Left forelimb (tissue), 1 donor: ENCODE measurements around the gene SORBS1.

Source experiments
- DNase-seq: peaks from one replicate; pipeline ENCODE4 v3.0.0-alpha.2; 2018; ENCODE audit warnings: low spot score

Gene SORBS1

DNA sequence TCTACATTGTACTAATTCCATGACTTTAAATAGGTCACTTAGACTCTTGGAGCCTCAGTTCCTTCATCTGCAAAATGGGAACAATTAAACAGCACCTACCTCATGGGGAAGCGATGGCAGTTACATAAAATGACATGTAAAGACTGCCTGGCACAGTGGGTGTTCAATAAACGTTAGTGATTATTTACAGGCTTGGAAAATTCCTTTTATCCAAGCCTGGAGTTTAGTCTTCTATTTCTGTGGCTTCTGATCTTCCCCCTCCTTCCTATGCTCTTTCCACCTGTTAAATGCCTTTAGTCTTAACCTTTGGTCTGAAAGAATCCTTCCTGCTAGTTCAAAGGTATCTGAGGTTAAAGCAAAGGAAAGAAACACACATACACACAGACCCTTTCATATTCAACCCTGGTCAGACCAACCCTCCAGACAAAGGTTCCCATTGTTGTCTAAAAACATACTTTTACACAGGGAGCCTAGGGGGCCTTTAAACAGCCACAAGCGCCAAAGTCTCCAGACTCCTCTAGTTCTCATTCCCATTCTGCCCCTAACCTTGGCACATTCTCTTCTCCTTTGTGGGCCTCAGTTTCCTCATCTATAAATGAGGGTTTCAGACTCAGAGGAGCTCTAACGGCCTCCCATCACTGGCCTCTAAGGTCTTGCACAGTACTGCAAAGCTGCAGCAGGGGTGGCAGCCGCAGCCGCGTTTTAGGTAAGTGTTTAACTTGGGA is 21.4 kb downstream of the SORBS1 start:
- no peak for DNase-seq

DNA sequence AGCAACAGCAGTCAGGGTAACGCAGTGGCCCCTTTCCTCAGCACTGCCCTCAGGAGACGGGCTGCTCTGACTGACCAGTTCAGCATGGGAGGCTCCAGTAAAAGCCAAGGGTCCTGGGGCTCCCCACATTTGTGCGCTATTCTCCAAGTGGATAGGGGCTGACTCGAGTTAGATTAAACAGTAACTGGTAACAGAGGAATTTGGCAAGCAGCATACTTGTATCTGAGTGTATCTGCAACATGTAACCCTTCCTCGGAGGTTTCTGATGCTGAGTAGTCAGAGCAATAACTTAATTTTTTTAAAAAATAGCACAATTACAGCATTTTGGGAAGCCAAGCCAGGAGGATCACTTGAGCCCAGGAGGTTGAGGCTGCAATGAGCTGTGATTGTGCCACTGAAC is 22.8 kb downstream of the SORBS1 start:
- DNase-seq: no peak

DNA sequence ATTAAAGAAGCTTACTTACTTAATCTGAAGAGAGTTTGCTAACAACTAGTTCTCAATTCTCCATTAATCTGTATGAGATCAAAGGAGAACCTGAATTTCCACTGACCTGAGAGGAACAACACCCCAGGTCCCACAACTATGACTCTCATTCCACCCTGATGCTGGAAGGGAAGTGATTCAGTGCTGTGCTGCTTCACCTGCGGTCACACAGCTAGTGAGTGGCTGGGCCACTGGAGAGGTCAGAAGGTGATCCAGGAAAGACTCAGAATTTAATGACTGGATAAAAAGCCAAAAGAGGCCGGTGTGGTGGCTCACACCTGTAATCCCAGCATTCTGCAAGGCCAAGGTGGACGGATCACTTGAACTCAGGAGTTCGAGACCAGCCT is 23.6 kb downstream of the SORBS1 start:
- no peak for DNase-seq

GRCh38 chr10:95536894-95537541 is 24.2 kb downstream of the SORBS1 start:
- no peak for DNase-seq

- DNase-seq: no peak
These were observed 25.2 kb downstream of the SORBS1 start for GRCh38 chr10:95536017-95536416.

- DNase-seq: no peak
These were observed 25.6 kb downstream of the SORBS1 start for GRCh38 chr10:95535526-95535925.

DNA sequence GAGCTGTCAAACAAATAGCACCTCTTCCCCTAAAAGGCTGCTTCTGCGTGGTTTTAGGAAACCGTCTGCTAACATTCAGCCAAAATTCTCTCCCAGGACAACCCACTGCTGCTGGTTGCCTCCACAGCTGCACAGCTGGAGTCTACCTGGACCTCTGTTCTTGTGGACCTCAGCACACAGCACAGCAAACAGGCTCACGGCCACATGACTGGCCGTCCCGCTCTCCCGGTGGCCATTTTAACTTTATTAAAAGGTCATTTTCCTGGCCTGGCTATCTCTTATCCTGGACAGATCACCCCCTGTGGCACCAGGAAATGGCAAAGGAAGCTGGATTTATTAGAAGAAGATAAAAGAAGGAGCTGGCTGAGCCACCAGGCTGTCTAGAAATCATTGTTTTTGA is 27.6 kb downstream of the SORBS1 start:
- no peak for DNase-seq

GRCh38 chr10:95532536-95532935 is 28.6 kb downstream of the SORBS1 start:
- DNase-seq: no peak

GRCh38 chr10:95531994-95532399 is 29.2 kb downstream of the SORBS1 start:
- no peak for DNase-seq

DNA sequence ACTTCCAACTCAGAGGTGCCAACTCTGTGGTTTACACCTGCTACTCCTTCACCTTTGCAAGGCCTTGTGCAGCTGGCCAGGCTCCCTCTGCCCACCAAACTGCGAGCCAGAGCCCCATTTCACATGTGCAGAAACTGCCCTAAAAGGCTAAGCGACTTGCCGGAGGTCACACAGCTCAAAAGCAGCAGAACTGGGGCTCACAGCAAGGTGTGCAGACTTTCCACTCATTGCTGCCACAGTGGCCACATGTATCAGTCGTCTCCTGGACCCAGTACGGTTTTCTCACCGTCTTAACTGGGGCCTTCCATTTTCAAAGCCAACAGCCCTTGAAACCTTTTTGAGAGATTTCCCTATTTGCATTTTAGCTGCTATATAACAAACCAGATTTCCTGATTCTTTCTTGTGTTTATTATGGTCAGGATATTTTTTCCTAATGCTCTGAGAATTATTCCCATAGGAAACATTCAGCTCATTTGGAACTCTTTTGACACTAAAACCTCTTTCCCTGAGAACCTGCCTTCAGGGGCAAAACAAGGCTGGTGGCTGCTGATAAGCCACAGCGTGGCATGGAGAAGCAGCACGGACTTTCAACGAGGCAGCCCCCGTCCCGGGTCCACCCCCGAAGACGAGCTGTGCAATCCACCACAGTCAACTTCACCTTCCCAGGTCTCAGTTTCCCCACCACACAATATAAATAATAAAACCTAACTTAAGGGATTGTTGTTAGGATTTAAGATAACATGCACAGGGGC is 29.9 kb downstream of the SORBS1 start:
- no peak for DNase-seq

DNA sequence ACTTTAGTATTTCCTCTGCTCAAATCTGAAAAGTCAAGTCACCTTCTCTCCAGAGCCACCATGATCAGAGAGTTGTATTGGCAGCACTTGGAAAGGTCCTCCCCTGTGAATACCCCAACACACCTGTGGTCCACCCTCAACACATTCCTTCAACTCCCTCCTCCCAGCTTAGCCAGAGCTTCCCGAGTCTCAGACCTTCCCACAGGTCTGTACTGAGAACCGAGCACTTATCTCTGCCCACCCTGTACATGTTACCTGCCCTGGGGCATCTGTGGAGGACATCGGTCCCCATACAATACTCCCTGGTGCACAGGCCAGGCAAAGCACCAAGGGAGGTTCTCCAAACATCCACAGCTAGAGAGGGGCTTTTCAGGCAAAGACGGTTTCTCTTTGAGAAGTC is 30.6 kb downstream of the SORBS1 start:
- no peak for DNase-seq

DNA sequence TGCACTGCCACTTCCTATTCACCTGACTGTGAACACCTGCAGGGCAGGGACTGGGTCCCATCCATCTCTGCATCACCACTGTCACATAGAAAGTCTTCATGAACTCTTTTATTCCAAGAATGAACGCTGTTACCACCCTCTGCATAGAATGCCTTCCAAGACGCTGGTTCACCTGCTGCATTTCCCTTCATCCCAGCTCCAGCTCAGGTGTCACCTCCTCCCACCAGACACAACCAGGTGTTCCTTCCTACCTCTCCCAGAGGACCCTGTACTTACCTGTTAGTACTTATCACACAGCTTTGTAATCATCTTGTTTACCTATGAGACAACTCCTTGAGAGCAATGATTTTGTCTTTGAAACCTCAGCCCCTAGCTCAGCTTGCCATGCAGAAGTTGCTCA is 31.1 kb downstream of the SORBS1 start:
- DNase-seq: no peak

DNA sequence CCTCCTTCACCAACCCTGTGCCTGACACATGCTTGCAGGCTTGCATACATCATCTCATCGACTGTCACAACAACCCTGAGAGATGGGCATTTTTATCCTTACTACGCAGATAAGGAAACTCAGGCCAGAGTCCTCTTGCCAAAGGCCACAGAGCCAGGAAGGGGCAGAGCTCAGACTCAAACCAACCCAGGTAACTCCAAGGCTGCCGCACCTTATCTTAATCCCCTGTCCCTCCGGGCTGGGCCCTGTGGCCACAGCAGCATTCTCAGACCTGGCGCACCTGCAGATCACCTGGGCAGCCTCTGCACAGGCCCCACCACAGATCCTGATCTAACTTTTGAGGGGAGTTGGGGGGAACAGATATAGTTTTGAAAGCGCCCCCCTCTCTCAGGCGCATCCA is 35.1 kb downstream of the SORBS1 start:
- no peak for DNase-seq

DNA sequence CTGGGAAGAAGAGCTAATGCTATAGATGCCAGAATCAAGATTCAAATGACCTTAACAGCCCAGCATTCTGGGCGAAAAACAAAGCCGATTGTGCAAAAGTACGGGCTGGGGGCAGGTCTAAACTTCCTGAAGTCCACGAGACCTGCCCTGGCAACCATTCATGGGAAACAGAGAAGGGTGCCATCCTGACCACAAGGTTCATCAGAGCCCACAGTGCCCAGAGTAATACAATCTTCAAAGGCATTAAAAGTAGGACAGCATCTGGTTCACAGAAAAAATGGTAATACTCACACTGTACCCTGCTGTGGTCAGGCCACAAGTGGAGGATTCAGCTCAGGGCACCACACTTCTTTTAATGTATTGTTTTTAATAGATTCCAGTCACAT is 36.1 kb downstream of the SORBS1 start:
- no peak for DNase-seq

DNA sequence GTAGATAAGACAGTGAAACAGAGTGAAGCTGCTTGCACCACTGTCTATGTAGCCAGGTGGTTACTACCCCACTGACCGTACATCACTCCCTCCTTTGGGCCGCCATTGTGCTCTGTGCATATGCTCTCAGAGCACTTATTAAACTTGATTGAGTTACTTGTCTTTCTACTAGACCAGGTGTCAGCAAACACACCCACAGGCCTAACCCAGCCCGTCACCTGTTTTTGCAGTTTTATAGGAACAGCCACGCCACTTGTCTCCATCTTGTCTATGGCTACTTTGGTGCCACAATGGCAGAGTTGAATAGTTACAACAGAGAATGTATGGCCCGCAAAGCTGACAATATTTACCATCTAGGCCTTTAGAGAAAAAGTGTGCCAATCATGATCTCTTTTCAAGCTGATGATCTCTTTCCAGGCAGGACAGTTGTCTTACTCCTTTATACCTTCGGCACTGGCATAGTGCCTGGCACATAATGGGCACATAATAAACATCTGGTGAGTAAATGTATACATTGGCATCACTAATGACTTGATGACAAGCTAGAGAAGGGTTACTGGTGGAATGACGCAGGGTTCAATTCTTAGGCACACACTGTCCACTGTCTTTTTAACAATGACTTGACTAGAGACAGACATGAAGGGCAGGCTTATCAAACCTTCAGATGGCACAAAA is 36.7 kb downstream of the SORBS1 start:
- DNase-seq: no peak

GRCh38 chr10:95522117-95522516 is 39.1 kb downstream of the SORBS1 start:
- DNase-seq: no peak

GRCh38 chr10:95520617-95521016 is 40.6 kb downstream of the SORBS1 start:
- DNase-seq: no peak

GRCh38 chr10:95518455-95519452 is 42.4 kb downstream of the SORBS1 start:
- no peak for DNase-seq

GRCh38 chr10:95517536-95518454 is 43.4 kb downstream of the SORBS1 start:
- no peak for DNase-seq

DNA sequence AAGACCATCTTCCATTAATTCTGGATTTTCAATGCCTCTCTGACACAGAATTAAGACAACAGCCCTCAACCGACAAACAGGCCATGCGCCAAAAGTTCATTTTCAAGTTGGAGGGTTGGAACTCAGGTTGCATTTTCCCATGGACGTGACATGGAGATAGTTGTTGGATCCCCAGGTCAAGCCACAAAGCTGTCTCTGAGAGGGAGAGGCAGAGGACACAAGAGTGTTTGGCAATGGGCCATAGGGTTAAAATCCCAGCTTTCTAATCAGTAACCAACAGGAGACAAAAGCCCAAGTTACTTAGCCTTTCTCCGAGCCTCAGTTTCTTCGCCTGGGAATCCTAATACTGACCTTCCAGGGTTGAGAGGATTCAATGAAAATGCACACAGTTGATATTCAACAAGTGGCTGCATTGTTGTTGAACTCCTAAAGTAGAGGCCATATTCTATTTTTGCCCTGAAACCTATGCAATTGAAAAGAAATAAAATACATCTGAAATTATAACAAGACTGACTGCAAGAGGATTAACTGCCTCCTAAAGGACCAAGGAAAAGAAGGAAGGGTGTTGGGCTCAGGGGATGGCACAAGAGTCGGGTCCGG is 44.3 kb downstream of the SORBS1 start:
- no peak for DNase-seq
